K562 (cell line): Measurements from ENCODE around the gene TMEM45A. TPM values are rescaled to one million over a fixed set of nuclear protein-coding genes. Genes with fewer than 3 reads are reported as not detected.
"Not testable (repeated sequence)": the region's sequence is repeated elsewhere in the genome, so short reads cannot be mapped to it uniquely, and the experiment has no call there.

ENCODE experiments used
- ATAC-seq: fragments of 200-7000 bp; cut with Tn5 transposase; 3 replicates; pipeline ENCODE4 v1.9.1; 2020; ENCODE audit warnings: moderate library complexity
- BruUV-seq: library from RNA; stranded (reverse); fragments of 400-500 nt; replicated peaks from 2 replicates; lab custom pipeline; 2021; lab: Mats Ljungman, UMichigan
- CTCF ChIA-PET: fragments of 300-600 bp; formaldehyde crosslinking; extraction: SDS; loops from one replicate; lab custom pipeline; 2021; ENCODE audit warnings: low intra/inter-chr PET ratio; lab: Yijun Ruan, JAX
- POLR2A ChIA-PET: fragments of 300-600, 350-650 bp; sonication (Branson Sonifier 250); formaldehyde crosslinking; extraction: SDS; loops from one replicate; lab custom pipeline; 2021; ENCODE audit warnings: antibody characterized with exemption, inconsistent platforms; lab: Yijun Ruan, JAX
- DNase-seq, 4 experiments: peaks; one replicate each; pipeline versions ENCODE4 v3.0.0 to v3.0.0-alpha.2; 2011 to 2018; ENCODE audit warnings: low spot score in 3 of 4, mixed read lengths in 3 of 4; ENCODE audit errors: extremely low read depth in 1 of 4
- FAIRE-seq: peaks from 2 replicates; lab custom pipeline; 2011; peaks lifted over from hg19 to GRCh38; lab: Jason Lieb, UNC
- H2AFZ ChIP-seq: 2 replicates; pipeline ENCODE4 v1.6.0; 2011; ENCODE audit warnings: low read depth, low read length, control low read depth, inconsistent platforms
- H3K27ac ChIP-seq: fragments of 200-600 bp; 3 replicates; pipeline ENCODE4 v1.8.0; 2011; ENCODE audit warnings: low read depth, mild to moderate bottlenecking, control low read depth, inconsistent platforms, low read length, moderate library complexity, mixed read lengths; ENCODE audit errors: extremely low read depth
- H3K27me3 ChIP-seq, 2 experiments: fragments of 300-600 bp in 1 of 2; 2 replicates in 1 of 2; 3 replicates in 1 of 2; pipeline versions ENCODE4 v1.6.0 to v1.8.0; 2011; ENCODE audit warnings: inconsistent platforms in 2 of 2, low read length in 2 of 2, mild to moderate bottlenecking in 1 of 2, mixed read lengths in 1 of 2, moderate library complexity in 1 of 2; ENCODE audit not compliant: control insufficient read depth in 2 of 2, insufficient read depth in 2 of 2
- H3K36me3 ChIP-seq: fragments of 300-600 bp; 3 replicates; pipeline ENCODE4 v1.8.0; 2011; ENCODE audit warnings: mild to moderate bottlenecking, low read length, inconsistent platforms; ENCODE audit not compliant: control insufficient read depth, insufficient read depth
- H3K4me1 ChIP-seq, 2 experiments: fragments of 200-600 bp in 1 of 2; replicated peaks in 1 of 2; 2 replicates in 1 of 2; 3 replicates in 1 of 2; pipeline versions ENCODE4 v1.5.1 to v1.8.0; 2011; ENCODE audit warnings: inconsistent platforms in 2 of 2, low read length in 2 of 2, mild to moderate bottlenecking in 1 of 2, mixed read lengths in 1 of 2, moderate library complexity in 1 of 2; ENCODE audit not compliant: control insufficient read depth in 2 of 2, insufficient read depth in 2 of 2
- H3K4me2 ChIP-seq: 2 replicates; pipeline ENCODE4 v1.6.1; 2011; ENCODE audit warnings: low read length, control low read depth, inconsistent platforms, mixed read lengths; ENCODE audit not compliant: insufficient read depth
- H3K4me3 ChIP-seq: fragments of 200-600 bp; sonication (generic), shearing (Covaris generic); 2 replicates; pipeline ENCODE4 v1.5.1; 2016; ENCODE audit warnings: control low read depth, inconsistent platforms
- H3K79me2 ChIP-seq: fragments of 200-600 bp; 3 replicates; pipeline ENCODE4 v1.8.0; 2011; ENCODE audit warnings: low read length, inconsistent platforms; ENCODE audit not compliant: control insufficient read depth, insufficient read depth
- H3K9ac ChIP-seq, 2 experiments: 2 replicates each; pipeline versions ENCODE4 v1.6.0 to v1.6.1; 2011; ENCODE audit warnings: low read depth in 2 of 2, low read length in 2 of 2, control low read depth in 1 of 2, inconsistent platforms in 1 of 2, mild to moderate bottlenecking in 1 of 2, mixed read lengths in 1 of 2; ENCODE audit not compliant: insufficient read depth in 1 of 2
- H3K9me1 ChIP-seq: one replicate; pipeline ENCODE4 v1.6.0; 2011; ENCODE audit warnings: inconsistent platforms, mild to moderate bottlenecking, low read length, moderate library complexity; ENCODE audit not compliant: control insufficient read depth, insufficient read depth
- H3K9me3 ChIP-seq: replicated peaks from 2 replicates; pipeline ENCODE4 v1.5.1; 2011; ENCODE audit warnings: low read depth, low read length, inconsistent platforms; ENCODE audit not compliant: control insufficient read depth, insufficient read depth
- H4K20me1 ChIP-seq: replicated peaks from 2 replicates; pipeline ENCODE4 v1.6.1; 2011; ENCODE audit warnings: low read length, inconsistent platforms, mixed read lengths; ENCODE audit not compliant: control insufficient read depth, insufficient read depth
- EGR1 ChIP-seq: fragments of 450-650 bp; conservative IDR thresholded peaks from 2 replicates; pipeline ENCODE4 v1.6.1; 2017; ENCODE audit warnings: mild to moderate bottlenecking
- FOXA3 ChIP-seq, 2 experiments: fragments of 450-650 bp in 1 of 2; sonication (generic) in 1 of 2; formaldehyde crosslinking; IDR thresholded peaks in 1 of 2; conservative IDR thresholded peaks in 1 of 2; 2 replicates each; pipeline versions ENCODE4 v1.4.0 to v1.8.0; 2020 to 2022; ENCODE audit warnings: mild to moderate bottlenecking in 2 of 2, missing genetic modification reagents in 1 of 2
- RCOR1 ChIP-seq, 2 experiments: IDR thresholded peaks; 2 replicates each; pipeline ENCODE4 v1.6.1; 2012; ENCODE audit warnings: low read depth in 2 of 2, low read length in 2 of 2, borderline replicate concordance in 1 of 2, improper control_type of control experiment in 1 of 2
- WGBS: fragments of 100-300 bp; shearing (Covaris generic); methylation state at CpG from one replicate; pipeline ENCODE4 v1.1.6; 2016; ENCODE audit warnings: low coverage, mixed read lengths; ENCODE audit not compliant: insufficient coverage; ENCODE audit errors: missing lambda C conversion rate; 5-methylcytosine and 5-hydroxymethylcytosine counted together
- in situ Hi-C: fragments of 300-500 bp; cut with MboI; formaldehyde crosslinking; loops from 4 replicates; pipeline ENCODE4 v1.15.0; 2018; ENCODE audit warnings: inconsistent platforms, mixed read lengths
- intact Hi-C: fragments of 100-400 bp; cut with micrococcal nuclease; formaldehyde crosslinking; loops from 2 replicates; pipeline ENCODE4 v1.14.2; 2022
- polyA plus RNA-seq, 8 experiments: library from polyadenylated mRNA; depleted of rRNA in 4 of 8; stranded (reverse) in 5 of 8; unstranded in 3 of 8; fragments of >200 nt; fragmentation: Nextera tagmentation in 2 of 8; fragmentation: Illumina TruSeq in 1 of 8; extraction: Ambion mirVana in 2 of 8; extraction: Trizol in 1 of 8; gene quantifications; 2 replicates each; pipeline versions ENCODE4 v1.2.1 to v1.2.3, GENCODE V29; 2011 to 2014; ENCODE audit warnings: inconsistent platforms in 1 of 8, missing spikeins in 1 of 8
- total RNA-seq, 7 experiments: library from RNA; depleted of rRNA in 6 of 7; stranded (reverse); fragments of >200 nt in 6 of 7; fragmentation: Illumina TruSeq in 2 of 7; extraction: Trizol in 2 of 7; gene quantifications; 2 replicates each; pipeline versions ENCODE4 v1.2.1 to v1.2.3, GENCODE V29; 2011 to 2021; ENCODE audit warnings: low replicate concordance in 1 of 7
- TF ChIP-seq, protein P1 (sequence below), 2 experiments: IDR thresholded peaks; 2 replicates each; pipeline ENCODE4 v1.6.1; 2012; ENCODE audit warnings: improper control_type of control experiment in 2 of 2, low read depth in 2 of 2, low read length in 2 of 2, borderline replicate concordance in 1 of 2

The TMEM45A gene
- total and polyA plus RNA-seq, 9 of the 15 experiments (the other 6 are each of a cell fraction or from before 2014, with no cell fraction given): 0.41 to 4.1 (median 0.95) TPM

DNA sequence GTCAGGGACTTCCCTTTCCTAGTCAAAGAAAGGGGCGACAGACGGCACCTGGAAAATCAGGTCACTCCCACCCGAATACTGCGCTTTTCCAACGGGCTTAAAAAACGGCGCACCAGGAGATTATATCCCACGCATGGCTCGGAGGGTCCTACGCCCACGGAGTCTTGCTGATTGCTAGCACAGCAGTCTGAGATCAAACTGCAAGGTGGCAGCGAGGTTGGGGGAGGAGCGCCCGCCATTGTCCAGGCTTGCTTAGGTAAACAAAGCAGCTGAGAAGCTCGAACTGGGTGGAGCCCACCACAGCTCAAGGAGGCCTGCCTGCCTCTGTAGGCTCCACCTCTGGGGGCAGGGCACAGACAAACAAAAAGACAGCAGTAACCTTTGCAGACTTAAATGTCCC lies 17.4 kb downstream of the TMEM45A start:
- H3K79me2 ChIP-seq, BruUV-seq, H3K4me1 ChIP-seq: not testable (repeated sequence)

DNA sequence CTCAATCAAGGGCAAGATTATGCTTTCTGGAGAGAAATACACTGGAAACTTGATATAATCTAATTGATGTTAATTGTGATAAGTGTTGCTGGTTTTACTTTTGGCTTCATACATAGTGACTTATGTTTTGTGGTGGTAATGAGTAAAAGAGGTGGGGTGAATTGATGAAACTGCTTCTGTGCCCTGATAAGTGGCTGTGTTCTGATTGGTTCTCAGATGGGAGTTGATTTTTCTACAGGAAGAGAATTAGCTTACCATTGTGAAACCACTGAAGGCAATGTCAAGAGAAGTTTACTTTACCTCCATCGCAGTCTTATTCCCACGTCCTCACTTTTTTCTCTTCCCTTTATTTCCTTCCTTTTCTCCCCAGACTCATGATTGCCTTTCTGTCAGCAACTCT lies 23.8 kb downstream of the TMEM45A start:
- no peaks in the 10 kb centered on the region for H3K9me1 ChIP-seq
- FAIRE-seq: no peak
- intact Hi-C loops (no loop called here), in situ Hi-C loops (no loop called here)
- ATAC-seq: no peak
- no peak overlapping the region for H3K4me3 ChIP-seq
- H2AFZ ChIP-seq: no peak overlapping the region
- 0 out of 4 replicates have a peak, but pooled peaks of 1 of the 2 experiments have one; percentile 9 for TF ChIP-seq RCOR1 (IDR thresholded peaks at IDR 0.05; ENCODE audit: borderline replicate concordance in 1 of 2, low read depth in 2 of 2, low read length in 2 of 2)
- TF ChIP-seq, protein P1, sequence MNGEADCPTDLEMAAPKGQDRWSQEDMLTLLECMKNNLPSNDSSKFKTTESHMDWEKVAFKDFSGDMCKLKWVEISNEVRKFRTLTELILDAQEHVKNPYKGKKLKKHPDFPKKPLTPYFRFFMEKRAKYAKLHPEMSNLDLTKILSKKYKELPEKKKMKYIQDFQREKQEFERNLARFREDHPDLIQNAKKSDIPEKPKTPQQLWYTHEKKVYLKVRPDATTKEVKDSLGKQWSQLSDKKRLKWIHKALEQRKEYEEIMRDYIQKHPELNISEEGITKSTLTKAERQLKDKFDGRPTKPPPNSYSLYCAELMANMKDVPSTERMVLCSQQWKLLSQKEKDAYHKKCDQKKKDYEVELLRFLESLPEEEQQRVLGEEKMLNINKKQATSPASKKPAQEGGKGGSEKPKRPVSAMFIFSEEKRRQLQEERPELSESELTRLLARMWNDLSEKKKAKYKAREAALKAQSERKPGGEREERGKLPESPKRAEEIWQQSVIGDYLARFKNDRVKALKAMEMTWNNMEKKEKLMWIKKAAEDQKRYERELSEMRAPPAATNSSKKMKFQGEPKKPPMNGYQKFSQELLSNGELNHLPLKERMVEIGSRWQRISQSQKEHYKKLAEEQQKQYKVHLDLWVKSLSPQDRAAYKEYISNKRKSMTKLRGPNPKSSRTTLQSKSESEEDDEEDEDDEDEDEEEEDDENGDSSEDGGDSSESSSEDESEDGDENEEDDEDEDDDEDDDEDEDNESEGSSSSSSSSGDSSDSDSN (IDR thresholded peaks at IDR 0.05; ENCODE audit: borderline replicate concordance in 1 of 2, low read depth in 2 of 2, low read length in 2 of 2): no peak
- ChIA-PET POLR2A (no interaction called here), CTCF (no interaction called here)
- no peaks in the 10 kb centered on the region for H3K79me2 ChIP-seq
- no peak overlapping the region for H3K9ac ChIP-seq
- no peaks in the 10 kb centered on the region for H3K27me3 ChIP-seq
- no TSS peak for BruUV-seq
- no peaks in the 10 kb centered on the region for H3K9me3 ChIP-seq
- peak in 1 of 4 experiments; percentile 3 for DNase-seq
- H3K27ac ChIP-seq: no peak overlapping the region
- 25% methylated on average over 2 of the region's 2 CpGs for WGBS
- H4K20me1 ChIP-seq: no peaks in the 10 kb centered on the region
- H3K36me3 ChIP-seq: no peaks in the 10 kb centered on the region
- peaks cover 0 to 9% of the 10 kb centered on the region in 2 experiments; a peak in 1 of 5 replicates for H3K4me1 ChIP-seq
- no peak overlapping the region for H3K4me2 ChIP-seq

More for the DNA sequence above, 17.4 kb downstream of the TMEM45A start:
- intact Hi-C loops, POLR2A ChIA-PET, H3K4me2 ChIP-seq, FAIRE-seq, CTCF ChIA-PET, H3K9me1 ChIP-seq: not testable (repeated sequence)
- TF ChIP-seq EGR1 (peak; percentile 30; the same call in 1 of the 2 replicates), FOXA3 (CRISPR knock-in tag; conservative IDR thresholded peaks at IDR 0.05 in 1 of 2, IDR thresholded peaks at IDR 0.05 in 1 of 2) (peak in 1 of 2 experiments; percentile 36; a peak in 1 of 4 replicates)
- TF ChIP-seq, all 486 proteins: peak for 2; not testable (repeated sequence) for 484
- in situ Hi-C loops, DNase-seq, H3K36me3 ChIP-seq, H3K4me3 ChIP-seq, H4K20me1 ChIP-seq, H3K27ac ChIP-seq, H3K9ac ChIP-seq, H3K27me3 ChIP-seq, H3K9me3 ChIP-seq, ATAC-seq, H2AFZ ChIP-seq: not testable (repeated sequence)
- WGBS: 11% methylated on average over 13 of the region's 15 CpGs
